HUES64 (cell line): Measurements from ENCODE around the gene MAML3.

Source experiments
- H3K27ac ChIP-seq: 2 replicates; pipeline ENCODE4 v1.7.0; 2013; ENCODE audit warnings: low read depth, low read length, inconsistent platforms
- H3K27me3 ChIP-seq: 2 replicates; pipeline ENCODE4 v1.6.1; 2013; ENCODE audit warnings: mild to moderate bottlenecking, low read length; ENCODE audit not compliant: insufficient read depth
- H3K36me3 ChIP-seq: 2 replicates; pipeline ENCODE4 v1.6.1; 2013; ENCODE audit warnings: mild to moderate bottlenecking, low read length; ENCODE audit not compliant: insufficient read depth
- H3K4me1 ChIP-seq: 2 replicates; pipeline ENCODE4 v1.6.1; 2013; ENCODE audit warnings: mild to moderate bottlenecking, low read length, moderate library complexity; ENCODE audit not compliant: insufficient read depth
- H3K4me3 ChIP-seq: 2 replicates; pipeline ENCODE4 v1.5.1; 2013; ENCODE audit warnings: mild to moderate bottlenecking, low read length, moderate library complexity
- H3K9ac ChIP-seq: 2 replicates; pipeline ENCODE4 v1.6.1; 2013; ENCODE audit warnings: mild to moderate bottlenecking, low read depth, low read length
- H3K9me3 ChIP-seq: 2 replicates; pipeline ENCODE4 v1.6.1; 2013; ENCODE audit warnings: low read depth, low read length; ENCODE audit not compliant: insufficient read depth
- WGBS: fragments of 150-250, 120-280 bp; methylation state at CpG from one replicate; pipeline ENCODE4 v1.1.7; 2013; ENCODE audit warnings: missing lambda C conversion rate; 5-methylcytosine and 5-hydroxymethylcytosine counted together

The MAML3 gene

GRCh38 chr4:139768896-139769295 is 385.1 kb downstream of the MAML3 start:
- no peaks in the 10 kb centered on the region for H3K9me3 ChIP-seq
- 91% methylated on average over 4 of the region's 4 CpGs for WGBS
- no peak overlapping the region for H3K4me3 ChIP-seq
- peaks cover 5% of the 10 kb centered on the region; the same call in 1 of the 2 replicates for H3K4me1 ChIP-seq
- H3K36me3 ChIP-seq: no peaks in the 10 kb centered on the region
- no peaks in the 10 kb centered on the region for H3K27me3 ChIP-seq
- no peak overlapping the region for H3K9ac ChIP-seq
- no peak overlapping the region for H3K27ac ChIP-seq

DNA sequence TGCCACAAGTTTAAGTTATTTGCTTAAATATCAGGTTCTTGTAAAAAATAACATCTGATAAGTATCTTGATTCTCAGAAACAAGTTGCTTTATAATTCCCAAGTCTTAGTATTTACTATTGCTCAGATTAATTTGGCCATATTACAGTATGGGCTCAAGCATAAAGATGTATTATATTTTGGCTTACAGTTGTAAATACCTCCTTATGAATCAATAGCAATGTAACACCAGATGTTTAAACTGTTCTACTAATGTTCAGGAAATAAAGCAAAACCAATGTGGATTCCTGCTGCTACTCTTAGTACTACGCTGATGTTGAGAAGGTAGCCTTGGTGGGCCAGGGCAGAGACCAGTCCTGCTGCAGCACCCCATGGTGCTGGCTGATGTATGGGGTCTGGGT is 385.6 kb downstream of the MAML3 start:
- Histone ChIP-seq H3K9me3 (no peaks in the 10 kb centered on the region), H3K4me3 (no peak overlapping the region), H3K27ac (no peak overlapping the region), H3K36me3 (no peaks in the 10 kb centered on the region), H3K27me3 (no peaks in the 10 kb centered on the region), H3K4me1 (peaks cover 5% of the 10 kb centered on the region; the same call in 1 of the 2 replicates), H3K9ac (no peak overlapping the region)
- WGBS: 96% methylated on average over 1 of the region's 1 CpG

DNA sequence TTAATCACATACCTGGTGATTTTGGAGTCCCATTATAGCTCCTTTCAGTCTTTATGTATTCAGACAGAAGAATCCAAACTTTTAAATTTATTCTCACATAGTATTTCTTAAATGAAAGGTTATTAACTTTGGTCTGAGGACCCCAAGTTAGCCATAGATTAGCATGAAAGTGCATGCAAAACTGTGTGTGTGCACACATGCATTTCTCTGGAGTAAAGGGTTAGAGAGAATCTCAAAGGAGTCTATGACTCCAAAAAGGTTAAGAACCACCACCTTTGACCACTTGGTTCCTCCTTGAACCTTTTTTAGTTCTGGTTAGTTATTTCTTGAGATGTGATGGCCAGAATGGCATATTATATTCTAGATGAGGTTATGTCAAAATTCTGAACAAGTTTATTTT is 386.4 kb downstream of the MAML3 start:
- H3K9ac ChIP-seq: no peak overlapping the region
- no peak overlapping the region for H3K27ac ChIP-seq
- H3K4me1 ChIP-seq: peaks cover 9% of the 10 kb centered on the region
- no peak overlapping the region for H3K4me3 ChIP-seq
- no peaks in the 10 kb centered on the region for H3K27me3 ChIP-seq
- H3K9me3 ChIP-seq: no peaks in the 10 kb centered on the region
- H3K36me3 ChIP-seq: no peaks in the 10 kb centered on the region

GRCh38 chr4:139767168-139767567 is 386.8 kb downstream of the MAML3 start:
- Histone ChIP-seq H3K27me3 (no peaks in the 10 kb centered on the region), H3K36me3 (no peaks in the 10 kb centered on the region), H3K9me3 (no peaks in the 10 kb centered on the region), H3K4me3 (no peak overlapping the region), H3K4me1 (peaks cover 13% of the 10 kb centered on the region), H3K9ac (no peak overlapping the region), H3K27ac (no peak overlapping the region)
- WGBS: 98% methylated on average over 5 of the region's 6 CpGs

DNA sequence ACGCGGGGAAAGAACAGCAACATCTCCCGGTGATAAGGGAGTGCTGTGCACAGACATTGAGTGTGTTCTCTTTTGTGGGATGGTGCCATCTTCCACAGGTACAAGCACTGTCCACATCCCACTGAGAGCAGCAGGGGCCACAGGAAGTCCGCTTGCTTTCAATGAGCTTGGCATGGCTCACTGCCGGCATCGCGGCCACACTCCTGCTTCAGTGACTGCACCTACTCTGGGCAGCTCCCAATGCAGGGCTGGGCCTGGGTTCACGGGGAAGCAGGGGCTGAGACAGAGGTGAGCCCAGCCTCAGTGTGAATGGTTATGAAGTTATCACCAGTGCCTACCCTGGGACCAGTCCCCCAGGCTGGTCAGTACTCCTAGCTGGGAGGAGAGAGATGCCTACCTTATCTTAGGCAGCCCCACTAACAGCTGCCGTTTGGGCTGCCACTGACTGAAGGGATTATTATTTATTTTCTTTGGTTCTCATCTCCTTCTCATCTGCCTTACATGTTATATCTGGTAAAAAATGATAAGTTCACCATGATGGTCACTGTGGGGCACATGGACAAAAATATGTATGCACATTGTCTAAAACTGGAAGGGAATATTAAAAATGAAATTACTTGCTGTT is 389.2 kb downstream of the MAML3 start:
- Histone ChIP-seq H3K36me3 (no peaks in the 10 kb centered on the region), H3K27ac (no peak overlapping the region), H3K4me1 (peaks cover 16% of the 10 kb centered on the region), H3K9ac (no peak overlapping the region), H3K27me3 (no peaks in the 10 kb centered on the region), H3K9me3 (no peaks in the 10 kb centered on the region), H3K4me3 (no peak overlapping the region)
- WGBS: 82% methylated on average over 8 of the region's 9 CpGs

DNA sequence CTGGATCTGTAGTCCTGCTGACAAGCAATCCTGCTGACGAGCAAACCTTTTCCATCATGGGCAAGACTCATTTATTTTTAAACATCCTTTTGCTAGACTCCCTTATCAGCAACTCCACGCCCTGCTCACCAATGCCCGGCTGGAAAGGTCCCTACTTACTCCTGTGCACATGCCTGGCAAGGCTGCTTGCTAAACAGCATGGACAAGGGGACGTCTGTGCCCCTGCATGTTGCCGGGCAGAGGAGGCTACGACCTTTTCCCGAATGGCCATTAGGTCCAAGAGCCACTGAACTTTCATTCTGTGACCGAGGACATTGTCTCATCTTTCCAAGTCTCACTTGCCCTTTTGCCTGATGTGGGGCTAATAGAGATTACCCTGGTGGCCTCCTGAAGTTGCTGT is 389.8 kb downstream of the MAML3 start:
- Histone ChIP-seq H3K27me3 (no peaks in the 10 kb centered on the region), H3K9me3 (no peaks in the 10 kb centered on the region), H3K27ac (no peak overlapping the region), H3K4me3 (no peak overlapping the region), H3K9ac (no peak overlapping the region), H3K4me1 (peaks cover 16% of the 10 kb centered on the region), H3K36me3 (no peaks in the 10 kb centered on the region)
- 91% methylated on average over 8 of the region's 8 CpGs for WGBS

- 86% methylated on average over 2 of the region's 2 CpGs for WGBS
- Histone ChIP-seq H3K9ac (no peak overlapping the region), H3K9me3 (no peaks in the 10 kb centered on the region), H3K4me3 (no peak overlapping the region), H3K36me3 (no peaks in the 10 kb centered on the region), H3K27me3 (no peaks in the 10 kb centered on the region), H3K4me1 (peaks cover 16% of the 10 kb centered on the region), H3K27ac (no peak overlapping the region)
Measured at GRCh38 chr4:139763672-139764071, 390.3 kb downstream of the MAML3 start.

GRCh38 chr4:139763205-139763604 is 390.8 kb downstream of the MAML3 start:
- WGBS: 85% methylated on average over 5 of the region's 6 CpGs
- no peaks in the 10 kb centered on the region for H3K9me3 ChIP-seq
- H3K4me1 ChIP-seq: peaks cover 16% of the 10 kb centered on the region
- H3K36me3 ChIP-seq: no peaks in the 10 kb centered on the region
- no peaks in the 10 kb centered on the region for H3K27me3 ChIP-seq
- H3K27ac ChIP-seq: no peak overlapping the region
- no peak overlapping the region for H3K9ac ChIP-seq
- H3K4me3 ChIP-seq: no peak overlapping the region

DNA sequence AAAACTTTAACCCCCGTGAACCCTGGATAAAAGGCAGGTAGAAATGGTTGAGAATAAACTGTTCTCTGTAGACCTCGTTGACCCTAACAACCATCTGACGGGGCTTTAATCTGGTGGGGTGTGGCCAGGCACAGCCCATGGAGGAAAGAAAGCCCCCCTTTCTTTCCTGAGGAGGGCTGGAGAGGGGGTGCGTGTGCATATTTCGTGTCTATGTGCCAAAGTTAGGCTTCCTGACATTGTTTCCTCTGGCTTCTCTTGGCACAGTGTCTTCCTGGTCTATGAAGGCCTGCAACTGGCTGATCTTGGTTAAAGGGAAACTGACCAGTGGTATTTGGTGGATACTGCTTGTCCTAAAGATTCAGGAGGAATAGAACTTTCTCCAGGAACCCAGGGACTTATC is 391.3 kb downstream of the MAML3 start:
- H3K27ac ChIP-seq: no peak overlapping the region
- H3K4me3 ChIP-seq: no peak overlapping the region
- H3K9ac ChIP-seq: no peak overlapping the region
- no peaks in the 10 kb centered on the region for H3K27me3 ChIP-seq
- no peaks in the 10 kb centered on the region for H3K36me3 ChIP-seq
- H3K9me3 ChIP-seq: no peaks in the 10 kb centered on the region
- WGBS: 90% methylated on average over 5 of the region's 5 CpGs
- peaks cover 16% of the 10 kb centered on the region for H3K4me1 ChIP-seq

GRCh38 chr4:139761461-139761860 is 392.5 kb downstream of the MAML3 start:
- H3K27ac ChIP-seq: no peak overlapping the region
- no peaks in the 10 kb centered on the region for H3K9me3 ChIP-seq
- peaks cover 16% of the 10 kb centered on the region for H3K4me1 ChIP-seq
- no peaks in the 10 kb centered on the region for H3K36me3 ChIP-seq
- WGBS: 25% methylated on average over 4 of the region's 4 CpGs
- no peak overlapping the region for H3K9ac ChIP-seq
- H3K4me3 ChIP-seq: no peak overlapping the region
- no peaks in the 10 kb centered on the region for H3K27me3 ChIP-seq

GRCh38 chr4:139760567-139760966 is 393.4 kb downstream of the MAML3 start:
- H3K9ac ChIP-seq: no peak overlapping the region
- H3K9me3 ChIP-seq: no peaks in the 10 kb centered on the region
- no peaks in the 10 kb centered on the region for H3K36me3 ChIP-seq
- H3K4me1 ChIP-seq: peaks cover 16% of the 10 kb centered on the region
- H3K27me3 ChIP-seq: no peaks in the 10 kb centered on the region
- H3K4me3 ChIP-seq: no peak overlapping the region
- H3K27ac ChIP-seq: no peak overlapping the region
- 84% methylated on average over 4 of the region's 4 CpGs for WGBS

GRCh38 chr4:139759097-139759496 is 394.9 kb downstream of the MAML3 start:
- Histone ChIP-seq H3K27ac (no peak overlapping the region), H3K9me3 (no peaks in the 10 kb centered on the region), H3K4me1 (peaks cover 16% of the 10 kb centered on the region), H3K9ac (no peak overlapping the region), H3K27me3 (no peaks in the 10 kb centered on the region), H3K36me3 (no peaks in the 10 kb centered on the region), H3K4me3 (no peak overlapping the region)
- WGBS: 97% methylated on average over 4 of the region's 4 CpGs
